DOHH2 (cell line): ENCODE measurements around the gene NCBP3.

Experiments used
- CTCF ChIP-seq: fragments of 200-600 bp; sonication (generic); IDR thresholded peaks from one replicate; pipeline ENCODE4 v1.5.1; 2014; ENCODE audit warnings: antibody characterized with exemption, mild to moderate bottlenecking, low read depth, low read length; ENCODE audit not compliant: poor library complexity, severe bottlenecking
- EZH2phosphoT487 ChIP-seq: fragments of 200-600 bp; sonication (generic); IDR thresholded peaks from 2 replicates; pipeline ENCODE4 v1.6.1; 2017; ENCODE audit warnings: borderline replicate concordance, mild to moderate bottlenecking, antibody characterized with exemption, low read length, moderate library complexity, mixed read lengths

- TF ChIP-seq CTCF: no peak
- TF ChIP-seq EZH2phosphoT487: no peak
Observed at GRCh38 chr17:3865176-3865575, 19.1 kb upstream of the NCBP3 start.
